HCT116 (cell line): Measurements from ENCODE around the gene NUDT4. TPM values are rescaled to one million over a fixed set of nuclear protein-coding genes. Genes with fewer than 3 reads are reported as not detected.

ENCODE experiments used
- ATAC-seq: fragments of 200-7000 bp; cut with Tn5 transposase; 2 replicates; pipeline ENCODE4 v1.9.1; 2020; ENCODE audit warnings: mild to moderate bottlenecking, moderate library complexity
- BruUV-seq: library from RNA; stranded (reverse); fragments of 400-500 nt; replicated peaks from 2 replicates; lab custom pipeline; 2021; lab: Mats Ljungman, UMichigan
- CTCF ChIA-PET: fragments of 300-600 bp; sonication (Branson Sonifier 250); formaldehyde crosslinking; loops from one replicate; lab custom pipeline; 2021; ENCODE audit warnings: antibody characterized with exemption; lab: Charles Lee
- POLR2A ChIA-PET: fragments of 300-600, 350-600 bp; sonication (Branson Sonifier 250); formaldehyde crosslinking; loops from one replicate; lab custom pipeline; 2021; ENCODE audit warnings: antibody characterized with exemption; lab: Charles Lee
- RAD21 ChIA-PET, 2 experiments: fragments of 300-600 bp; sonication (Branson Sonifier 250); formaldehyde crosslinking; loops; one replicate each; lab custom pipeline; 2023; ENCODE audit warnings: low total read pairs in 2 of 2; ENCODE audit not compliant: uncharacterized antibody in 2 of 2, unreplicated experiment in 2 of 2, low non-redundant PET in 1 of 2; lab: Charles Lee
- DNase-seq: peaks from one replicate; pipeline ENCODE4 v3.0.0-alpha.2; 2010; ENCODE audit warnings: low read depth, low spot score
- H2AFZ ChIP-seq: fragments of 200-600 bp; shearing (Covaris generic), sonication (generic); 2 replicates; pipeline ENCODE4 v1.6.1; 2017; ENCODE audit warnings: low read depth, mixed run types, mixed read lengths, antibody characterized with exemption, low read length; ENCODE audit not compliant: poor library complexity, severe bottlenecking
- H3K27ac ChIP-seq: 2 replicates; pipeline ENCODE4 v1.5.1; 2012; ENCODE audit warnings: low read depth, low read length
- H3K27me3 ChIP-seq: fragments of 200-600 bp; sonication (generic); 2 replicates; pipeline ENCODE4 v1.6.1; 2016; ENCODE audit warnings: mixed run types, low read length, mixed read lengths; ENCODE audit not compliant: insufficient read depth
- H3K36me3 ChIP-seq, 2 experiments: fragments of 200-500 bp in 1 of 2; fragments of 200-600 bp in 1 of 2; sonication (Bioruptor generic) in 1 of 2; sonication (generic) in 1 of 2; 2 replicates each; pipeline versions ENCODE4 v1.5.1 to v1.6.1; 2014 to 2016; ENCODE audit warnings: low read length in 2 of 2, inconsistent platforms in 1 of 2, mixed read lengths in 1 of 2, mixed run types in 1 of 2; ENCODE audit not compliant: insufficient read depth in 2 of 2, control insufficient read depth in 1 of 2
- H3K4me1 ChIP-seq, 2 experiments: fragments of 200-600 bp in 1 of 2; sonication (generic) in 1 of 2; 2 replicates each; pipeline versions ENCODE4 v1.5.1 to v1.6.1; 2012 to 2017; ENCODE audit warnings: low read length in 2 of 2, inconsistent platforms in 1 of 2, mild to moderate bottlenecking in 1 of 2, mixed read lengths in 1 of 2, mixed run types in 1 of 2, moderate library complexity in 1 of 2; ENCODE audit not compliant: insufficient read depth in 2 of 2, control insufficient read depth in 1 of 2
- H3K4me2 ChIP-seq: fragments of 200-600 bp; sonication (generic); 2 replicates; pipeline ENCODE4 v1.6.1; 2017; ENCODE audit warnings: mixed run types, low read length, mixed read lengths
- H3K4me3 ChIP-seq, 2 experiments: fragments of 200-600 bp in 1 of 2; sonication (generic) in 1 of 2; replicated peaks in 1 of 2; 2 replicates each; pipeline ENCODE4 v1.5.1; 2011 to 2016; ENCODE audit warnings: low read length in 2 of 2, control low read depth in 1 of 2, low read depth in 1 of 2, mild to moderate bottlenecking in 1 of 2, mixed read lengths in 1 of 2, mixed run types in 1 of 2
- H3K79me2 ChIP-seq: fragments of 200-600 bp; sonication (generic); 2 replicates; pipeline ENCODE4 v1.6.1; 2017; ENCODE audit warnings: mild to moderate bottlenecking, mixed run types, low read length, moderate library complexity, mixed read lengths; ENCODE audit not compliant: insufficient read depth
- H3K9ac ChIP-seq: fragments of 200-600 bp; sonication (generic); 2 replicates; pipeline ENCODE4 v1.6.1; 2016; ENCODE audit warnings: low read length, mixed read lengths
- H3K9me2 ChIP-seq: fragments of 200-600 bp; sonication (generic), shearing (Covaris generic); 2 replicates; pipeline ENCODE4 v1.6.1; 2017; ENCODE audit warnings: mixed run types, mild to moderate bottlenecking, moderate library complexity; ENCODE audit not compliant: insufficient read depth
- H3K9me3 ChIP-seq, 2 experiments: fragments of 200-500 bp in 1 of 2; fragments of 200-600 bp in 1 of 2; sonication (Bioruptor generic) in 1 of 2; sonication (generic) in 1 of 2; 2 replicates each; pipeline ENCODE4 v1.6.1; 2014 to 2017; ENCODE audit warnings: low read length in 2 of 2, mixed read lengths in 2 of 2, inconsistent platforms in 1 of 2, low read depth in 1 of 2, mild to moderate bottlenecking in 1 of 2, mixed run types in 1 of 2, moderate library complexity in 1 of 2; ENCODE audit not compliant: control insufficient read depth in 1 of 2, insufficient read depth in 1 of 2
- H4K20me1 ChIP-seq: fragments of 200-600 bp; sonication (generic), shearing (Covaris generic); 2 replicates; pipeline ENCODE4 v1.6.1; 2017; ENCODE audit warnings: mixed run types, mild to moderate bottlenecking, moderate library complexity; ENCODE audit not compliant: insufficient read depth
- CEBPB ChIP-seq: IDR thresholded peaks from 2 replicates; pipeline ENCODE4 v1.6.1; 2012; ENCODE audit warnings: low read depth
- ELF1 ChIP-seq: IDR thresholded peaks from 2 replicates; pipeline ENCODE4 v1.6.1; 2012; ENCODE audit warnings: low read depth, borderline replicate concordance
- EZH2phosphoT487 ChIP-seq: fragments of 200-600 bp; IDR thresholded peaks from 2 replicates; pipeline ENCODE4 v1.6.1; 2018; ENCODE audit warnings: antibody characterized with exemption, borderline replicate concordance
- POLR2A ChIP-seq: IDR thresholded peaks from 2 replicates; pipeline ENCODE4 v1.7.0; 2011; ENCODE audit warnings: borderline replicate concordance; ENCODE audit not compliant: insufficient read depth, insufficient read length; ENCODE audit errors: extremely low read depth
- POLR2AphosphoS5 ChIP-seq: IDR thresholded peaks from 2 replicates; pipeline ENCODE4 v1.6.1; 2011; ENCODE audit warnings: mild to moderate bottlenecking, low read depth, low read length, moderate library complexity
- RAD21 ChIP-seq: IDR thresholded peaks from 2 replicates; pipeline ENCODE4 v1.6.1; 2012; ENCODE audit warnings: low read depth, mild to moderate bottlenecking
- ZFX ChIP-seq: fragments of 450-650 bp; IDR thresholded peaks from 2 replicates; pipeline ENCODE4 v1.6.1; 2017
- intact Hi-C: fragments of 100-400 bp; cut with micrococcal nuclease; formaldehyde crosslinking; loops from 2 replicates; pipeline ENCODE4 v1.10.0; 2022
- total RNA-seq: library from RNA; stranded (reverse); gene quantifications from one replicate; pipeline ENCODE4 v1.2.1, GENCODE V29; 2021; ENCODE audit not compliant: unreplicated experiment
- TF ChIP-seq, protein P1 (sequence below): IDR thresholded peaks from 2 replicates; pipeline ENCODE4 v1.6.1; 2012
- TF ChIP-seq, protein P2 (sequence below): IDR thresholded peaks from 2 replicates; pipeline ENCODE4 v1.6.1; 2012; ENCODE audit warnings: low read depth
- TF ChIP-seq, protein P3 (sequence below): IDR thresholded peaks from 2 replicates; pipeline ENCODE4 v1.6.1; 2011; ENCODE audit warnings: mild to moderate bottlenecking, low read length, moderate library complexity; ENCODE audit not compliant: insufficient replicate concordance; ENCODE audit errors: extremely low read depth
- TF ChIP-seq, protein P4 (sequence below), 3 experiments: fragments of 200-600 bp in 1 of 3; sonication (generic) in 1 of 3; IDR thresholded peaks in 2 of 3; conservative IDR thresholded peaks in 1 of 3; 2 replicates each; pipeline ENCODE4 v1.5.1; 2012 to 2017; ENCODE audit warnings: low read depth in 2 of 3, low read length in 2 of 3, antibody characterized with exemption in 1 of 3, borderline replicate concordance in 1 of 3, control low read depth in 1 of 3, mild to moderate bottlenecking in 1 of 3, mixed read lengths in 1 of 3, mixed run types in 1 of 3, moderate library complexity in 1 of 3; ENCODE audit not compliant: insufficient read depth in 1 of 3

Gene NUDT4
- total RNA-seq, 1 experiment from 2014 or later, result 41.2 TPM

DNA sequence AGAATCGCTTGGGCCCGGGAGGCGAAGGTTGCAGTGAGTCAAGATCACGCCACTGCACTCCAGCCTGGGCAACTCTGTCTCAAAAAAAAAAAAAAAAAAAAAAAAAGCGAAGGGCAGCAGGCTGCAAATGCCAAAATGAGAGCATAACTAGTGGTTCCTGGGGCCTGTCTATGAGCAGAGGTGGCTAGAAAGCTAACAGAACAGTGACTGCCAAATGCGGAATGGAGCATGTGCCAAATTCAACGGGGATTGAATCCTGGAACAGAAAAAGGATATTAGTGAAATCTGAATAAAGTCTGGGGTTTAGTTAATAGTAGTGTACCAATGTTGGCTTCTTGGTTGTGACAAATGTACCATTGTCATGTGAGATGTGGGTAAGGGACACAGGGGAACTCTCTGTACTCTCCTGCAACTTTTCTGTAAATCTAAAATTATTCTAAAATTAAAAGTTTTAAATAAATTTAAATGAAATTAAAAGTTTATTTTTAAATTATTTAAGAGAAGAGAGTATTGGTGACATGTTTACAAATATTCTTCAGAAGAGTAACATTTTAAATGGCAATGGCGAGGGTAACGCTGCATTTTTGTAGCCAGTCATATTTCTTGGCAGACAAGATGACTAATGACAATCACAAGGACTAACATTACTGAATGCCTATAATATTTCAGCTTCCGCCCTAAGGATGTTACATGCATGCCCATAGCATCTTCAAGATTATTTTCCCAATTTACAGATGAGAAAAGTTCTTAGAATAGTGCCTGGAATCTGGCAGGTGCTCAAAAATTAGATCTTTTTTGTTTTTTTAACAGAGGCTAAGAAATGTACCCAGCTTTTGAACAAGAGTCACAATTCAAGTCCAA lies 28.9 kb upstream of the NUDT4 start:
- DNase-seq (no peak), ATAC-seq (no peak)
- H4K20me1 ChIP-seq, result no peaks in the 10 kb centered on the region
- no peaks in the 10 kb centered on the region for H3K79me2 ChIP-seq
- CTCF ChIA-PET, result no interaction called here
- no peaks in the 10 kb centered on the region for H3K27me3 ChIP-seq
- H2AFZ ChIP-seq, result no peak overlapping the region
- no peaks in the 10 kb centered on the region for H3K36me3 ChIP-seq
- BruUV-seq, result no TSS peak
- POLR2A ChIA-PET, result no interaction called here
- H3K9ac ChIP-seq, result no peak overlapping the region
- intact Hi-C loops, result no loop called here
- H3K27ac ChIP-seq, result no peak overlapping the region
- H3K9me2 ChIP-seq, result no peaks in the 10 kb centered on the region
- H3K4me3 ChIP-seq, result no peak overlapping the region
- TF ChIP-seq RAD21, result no peak
- no peak for TF ChIP-seq CEBPB
- H3K4me1 ChIP-seq, result no peaks in the 10 kb centered on the region
- H3K9me3 ChIP-seq, result no peaks in the 10 kb centered on the region
- H3K4me2 ChIP-seq, result no peak overlapping the region
- RAD21 ChIA-PET, result no interaction called here

DNA sequence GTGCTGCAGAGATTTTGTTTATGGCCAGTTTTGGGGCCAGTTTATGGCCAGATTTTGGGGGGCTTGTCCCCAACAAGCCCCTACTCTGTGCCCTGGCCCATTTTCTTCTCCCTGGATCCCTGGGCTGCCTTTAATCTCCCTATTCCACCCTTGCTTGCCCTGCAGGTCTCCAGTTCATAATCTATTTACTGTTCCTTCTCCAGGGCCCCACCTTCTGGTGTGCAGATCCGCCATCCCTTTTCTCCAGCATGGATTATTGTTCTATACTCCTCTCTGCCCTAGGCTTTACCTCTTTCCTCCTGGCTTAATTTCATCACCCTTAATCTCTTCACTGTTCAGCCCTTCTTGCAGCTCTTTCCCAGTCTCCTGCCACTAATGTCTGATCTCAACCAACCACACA lies 26.0 kb upstream of the NUDT4 start:
- POLR2A ChIA-PET, result no interaction called here
- intact Hi-C loops, result no loop called here
- TF ChIP-seq ELF1 (no peak), EZH2phosphoT487 (no peak), ZFX (no peak), POLR2AphosphoS5 (no peak), POLR2A (no peak)
- TF ChIP-seq, protein P1, sequence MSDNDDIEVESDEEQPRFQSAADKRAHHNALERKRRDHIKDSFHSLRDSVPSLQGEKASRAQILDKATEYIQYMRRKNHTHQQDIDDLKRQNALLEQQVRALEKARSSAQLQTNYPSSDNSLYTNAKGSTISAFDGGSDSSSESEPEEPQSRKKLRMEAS, result no peak
- TF ChIP-seq, protein P2, sequence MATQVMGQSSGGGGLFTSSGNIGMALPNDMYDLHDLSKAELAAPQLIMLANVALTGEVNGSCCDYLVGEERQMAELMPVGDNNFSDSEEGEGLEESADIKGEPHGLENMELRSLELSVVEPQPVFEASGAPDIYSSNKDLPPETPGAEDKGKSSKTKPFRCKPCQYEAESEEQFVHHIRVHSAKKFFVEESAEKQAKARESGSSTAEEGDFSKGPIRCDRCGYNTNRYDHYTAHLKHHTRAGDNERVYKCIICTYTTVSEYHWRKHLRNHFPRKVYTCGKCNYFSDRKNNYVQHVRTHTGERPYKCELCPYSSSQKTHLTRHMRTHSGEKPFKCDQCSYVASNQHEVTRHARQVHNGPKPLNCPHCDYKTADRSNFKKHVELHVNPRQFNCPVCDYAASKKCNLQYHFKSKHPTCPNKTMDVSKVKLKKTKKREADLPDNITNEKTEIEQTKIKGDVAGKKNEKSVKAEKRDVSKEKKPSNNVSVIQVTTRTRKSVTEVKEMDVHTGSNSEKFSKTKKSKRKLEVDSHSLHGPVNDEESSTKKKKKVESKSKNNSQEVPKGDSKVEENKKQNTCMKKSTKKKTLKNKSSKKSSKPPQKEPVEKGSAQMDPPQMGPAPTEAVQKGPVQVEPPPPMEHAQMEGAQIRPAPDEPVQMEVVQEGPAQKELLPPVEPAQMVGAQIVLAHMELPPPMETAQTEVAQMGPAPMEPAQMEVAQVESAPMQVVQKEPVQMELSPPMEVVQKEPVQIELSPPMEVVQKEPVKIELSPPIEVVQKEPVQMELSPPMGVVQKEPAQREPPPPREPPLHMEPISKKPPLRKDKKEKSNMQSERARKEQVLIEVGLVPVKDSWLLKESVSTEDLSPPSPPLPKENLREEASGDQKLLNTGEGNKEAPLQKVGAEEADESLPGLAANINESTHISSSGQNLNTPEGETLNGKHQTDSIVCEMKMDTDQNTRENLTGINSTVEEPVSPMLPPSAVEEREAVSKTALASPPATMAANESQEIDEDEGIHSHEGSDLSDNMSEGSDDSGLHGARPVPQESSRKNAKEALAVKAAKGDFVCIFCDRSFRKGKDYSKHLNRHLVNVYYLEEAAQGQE, result no peak
- TF ChIP-seq, protein P3, sequence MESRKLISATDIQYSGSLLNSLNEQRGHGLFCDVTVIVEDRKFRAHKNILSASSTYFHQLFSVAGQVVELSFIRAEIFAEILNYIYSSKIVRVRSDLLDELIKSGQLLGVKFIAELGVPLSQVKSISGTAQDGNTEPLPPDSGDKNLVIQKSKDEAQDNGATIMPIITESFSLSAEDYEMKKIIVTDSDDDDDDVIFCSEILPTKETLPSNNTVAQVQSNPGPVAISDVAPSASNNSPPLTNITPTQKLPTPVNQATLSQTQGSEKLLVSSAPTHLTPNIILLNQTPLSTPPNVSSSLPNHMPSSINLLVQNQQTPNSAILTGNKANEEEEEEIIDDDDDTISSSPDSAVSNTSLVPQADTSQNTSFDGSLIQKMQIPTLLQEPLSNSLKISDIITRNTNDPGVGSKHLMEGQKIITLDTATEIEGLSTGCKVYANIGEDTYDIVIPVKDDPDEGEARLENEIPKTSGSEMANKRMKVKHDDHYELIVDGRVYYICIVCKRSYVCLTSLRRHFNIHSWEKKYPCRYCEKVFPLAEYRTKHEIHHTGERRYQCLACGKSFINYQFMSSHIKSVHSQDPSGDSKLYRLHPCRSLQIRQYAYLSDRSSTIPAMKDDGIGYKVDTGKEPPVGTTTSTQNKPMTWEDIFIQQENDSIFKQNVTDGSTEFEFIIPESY, result no peak
- TF ChIP-seq, protein P4, sequence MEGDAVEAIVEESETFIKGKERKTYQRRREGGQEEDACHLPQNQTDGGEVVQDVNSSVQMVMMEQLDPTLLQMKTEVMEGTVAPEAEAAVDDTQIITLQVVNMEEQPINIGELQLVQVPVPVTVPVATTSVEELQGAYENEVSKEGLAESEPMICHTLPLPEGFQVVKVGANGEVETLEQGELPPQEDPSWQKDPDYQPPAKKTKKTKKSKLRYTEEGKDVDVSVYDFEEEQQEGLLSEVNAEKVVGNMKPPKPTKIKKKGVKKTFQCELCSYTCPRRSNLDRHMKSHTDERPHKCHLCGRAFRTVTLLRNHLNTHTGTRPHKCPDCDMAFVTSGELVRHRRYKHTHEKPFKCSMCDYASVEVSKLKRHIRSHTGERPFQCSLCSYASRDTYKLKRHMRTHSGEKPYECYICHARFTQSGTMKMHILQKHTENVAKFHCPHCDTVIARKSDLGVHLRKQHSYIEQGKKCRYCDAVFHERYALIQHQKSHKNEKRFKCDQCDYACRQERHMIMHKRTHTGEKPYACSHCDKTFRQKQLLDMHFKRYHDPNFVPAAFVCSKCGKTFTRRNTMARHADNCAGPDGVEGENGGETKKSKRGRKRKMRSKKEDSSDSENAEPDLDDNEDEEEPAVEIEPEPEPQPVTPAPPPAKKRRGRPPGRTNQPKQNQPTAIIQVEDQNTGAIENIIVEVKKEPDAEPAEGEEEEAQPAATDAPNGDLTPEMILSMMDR (IDR thresholded peaks at IDR 0.05 in 2 of 3, conservative IDR thresholded peaks at IDR 0.05 in 1 of 3; ENCODE audit: borderline replicate concordance in 1 of 3, insufficient read depth in 1 of 3, low read depth in 2 of 3, low read length in 2 of 3), result no peak

More for the DNA sequence above, 26.0 kb upstream of the NUDT4 start:
- DNase-seq (no peak), ATAC-seq (no peak)
- no peak overlapping the region for H2AFZ ChIP-seq
- no TSS peak for BruUV-seq
- ChIA-PET RAD21 (no interaction called here), CTCF (no interaction called here)
- H3K36me3 ChIP-seq, result no peaks in the 10 kb centered on the region
- H3K79me2 ChIP-seq, result no peaks in the 10 kb centered on the region
- H3K4me1 ChIP-seq, result no peaks in the 10 kb centered on the region
- no peaks in the 10 kb centered on the region for H3K27me3 ChIP-seq
- no peaks in the 10 kb centered on the region for H3K9me2 ChIP-seq
- no peak overlapping the region for H3K9ac ChIP-seq
- H4K20me1 ChIP-seq, result no peaks in the 10 kb centered on the region
- no peaks in the 10 kb centered on the region for H3K9me3 ChIP-seq
- H3K4me2 ChIP-seq, result no peak overlapping the region
- no peak overlapping the region for H3K4me3 ChIP-seq
- H3K27ac ChIP-seq, result no peak overlapping the region
